ENCODE results near the gene VPS37C.

DNA sequence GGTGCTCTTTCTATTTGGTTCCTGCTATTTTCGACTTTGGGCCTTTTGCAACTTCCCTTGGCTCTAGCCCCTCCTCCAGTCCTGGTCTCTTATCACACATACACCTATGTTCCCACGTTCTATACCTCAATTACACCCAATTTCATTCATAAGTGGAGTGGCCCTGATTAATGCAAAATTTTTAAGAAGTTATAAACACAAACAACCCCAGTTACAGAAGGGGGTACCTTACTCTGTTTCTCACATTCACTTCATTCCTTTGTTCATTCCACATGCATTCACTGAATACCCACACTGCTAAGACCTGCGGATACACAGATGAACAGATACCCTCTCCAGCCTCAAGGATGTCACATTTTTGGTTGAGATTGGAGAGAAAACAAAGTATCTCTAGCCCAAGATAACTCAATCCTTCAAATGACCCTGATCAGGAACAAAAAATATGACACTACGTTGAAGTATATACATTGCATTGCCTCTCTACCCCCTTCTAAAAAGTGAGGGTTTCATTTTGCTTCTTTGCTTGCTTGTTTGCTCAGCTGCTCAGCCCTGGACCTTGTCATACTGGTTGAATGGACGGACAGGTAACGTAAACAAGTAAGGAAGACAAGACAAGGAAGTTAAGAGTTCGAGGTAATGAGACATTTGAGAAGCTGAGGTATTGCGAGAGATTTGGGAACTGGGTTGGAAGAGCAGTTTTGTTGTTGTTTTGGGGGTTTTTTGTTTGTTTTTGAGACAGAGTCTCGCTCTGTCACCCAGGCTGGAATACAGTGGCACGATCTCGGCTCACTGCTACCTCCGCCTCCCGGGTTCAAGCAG lies 3.6 kb upstream of the VPS37C start:
- TF ChIP-seq SIN3A (IDR thresholded peaks at IDR 0.05; ENCODE audit: borderline replicate concordance, low read depth, low read length) (no peak), EP300 (IDR thresholded peaks at IDR 0.05; ENCODE audit: borderline replicate concordance in 1 of 2, low read depth in 1 of 2, low read length in 1 of 2) (no peak), SMC3 (IDR thresholded peaks at IDR 0.05; ENCODE audit: low read depth, low read length) (no peak), GATA2 (CRISPR knock-in tag; IDR thresholded peaks at IDR 0.05) (no peak), TAF1 (IDR thresholded peaks at IDR 0.05; ENCODE audit: borderline replicate concordance, low read depth, low read length) (no peak), JUND (IDR thresholded peaks at IDR 0.05) (no peak), MXI1 (IDR thresholded peaks at IDR 0.05; ENCODE audit: low read depth, low read length) (no peak), RAD21 (IDR thresholded peaks at IDR 0.05; ENCODE audit: low read length) (no peak)
- TF ChIP-seq, protein P1, sequence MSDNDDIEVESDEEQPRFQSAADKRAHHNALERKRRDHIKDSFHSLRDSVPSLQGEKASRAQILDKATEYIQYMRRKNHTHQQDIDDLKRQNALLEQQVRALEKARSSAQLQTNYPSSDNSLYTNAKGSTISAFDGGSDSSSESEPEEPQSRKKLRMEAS (IDR thresholded peaks at IDR 0.05; ENCODE audit: low read depth) = no peak
- TF ChIP-seq, protein P2, sequence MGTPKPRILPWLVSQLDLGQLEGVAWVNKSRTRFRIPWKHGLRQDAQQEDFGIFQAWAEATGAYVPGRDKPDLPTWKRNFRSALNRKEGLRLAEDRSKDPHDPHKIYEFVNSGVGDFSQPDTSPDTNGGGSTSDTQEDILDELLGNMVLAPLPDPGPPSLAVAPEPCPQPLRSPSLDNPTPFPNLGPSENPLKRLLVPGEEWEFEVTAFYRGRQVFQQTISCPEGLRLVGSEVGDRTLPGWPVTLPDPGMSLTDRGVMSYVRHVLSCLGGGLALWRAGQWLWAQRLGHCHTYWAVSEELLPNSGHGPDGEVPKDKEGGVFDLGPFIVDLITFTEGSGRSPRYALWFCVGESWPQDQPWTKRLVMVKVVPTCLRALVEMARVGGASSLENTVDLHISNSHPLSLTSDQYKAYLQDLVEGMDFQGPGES (IDR thresholded peaks at IDR 0.05; ENCODE audit: low read depth, low read length) = no peak
- TF ChIP-seq, protein P3, sequence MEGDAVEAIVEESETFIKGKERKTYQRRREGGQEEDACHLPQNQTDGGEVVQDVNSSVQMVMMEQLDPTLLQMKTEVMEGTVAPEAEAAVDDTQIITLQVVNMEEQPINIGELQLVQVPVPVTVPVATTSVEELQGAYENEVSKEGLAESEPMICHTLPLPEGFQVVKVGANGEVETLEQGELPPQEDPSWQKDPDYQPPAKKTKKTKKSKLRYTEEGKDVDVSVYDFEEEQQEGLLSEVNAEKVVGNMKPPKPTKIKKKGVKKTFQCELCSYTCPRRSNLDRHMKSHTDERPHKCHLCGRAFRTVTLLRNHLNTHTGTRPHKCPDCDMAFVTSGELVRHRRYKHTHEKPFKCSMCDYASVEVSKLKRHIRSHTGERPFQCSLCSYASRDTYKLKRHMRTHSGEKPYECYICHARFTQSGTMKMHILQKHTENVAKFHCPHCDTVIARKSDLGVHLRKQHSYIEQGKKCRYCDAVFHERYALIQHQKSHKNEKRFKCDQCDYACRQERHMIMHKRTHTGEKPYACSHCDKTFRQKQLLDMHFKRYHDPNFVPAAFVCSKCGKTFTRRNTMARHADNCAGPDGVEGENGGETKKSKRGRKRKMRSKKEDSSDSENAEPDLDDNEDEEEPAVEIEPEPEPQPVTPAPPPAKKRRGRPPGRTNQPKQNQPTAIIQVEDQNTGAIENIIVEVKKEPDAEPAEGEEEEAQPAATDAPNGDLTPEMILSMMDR (IDR thresholded peaks at IDR 0.05) = no peak
